HG03442 (cell line): ENCODE results near the gene ID2.

Source experiments
- ATAC-seq: cut with Tn5 transposase; IDR thresholded peaks from one replicate; pipeline ENCODE4 v1.9.1; 2021; ENCODE audit warnings: mild to moderate bottlenecking, moderate library complexity; ENCODE audit not compliant: unreplicated experiment

ID2 gene

DNA sequence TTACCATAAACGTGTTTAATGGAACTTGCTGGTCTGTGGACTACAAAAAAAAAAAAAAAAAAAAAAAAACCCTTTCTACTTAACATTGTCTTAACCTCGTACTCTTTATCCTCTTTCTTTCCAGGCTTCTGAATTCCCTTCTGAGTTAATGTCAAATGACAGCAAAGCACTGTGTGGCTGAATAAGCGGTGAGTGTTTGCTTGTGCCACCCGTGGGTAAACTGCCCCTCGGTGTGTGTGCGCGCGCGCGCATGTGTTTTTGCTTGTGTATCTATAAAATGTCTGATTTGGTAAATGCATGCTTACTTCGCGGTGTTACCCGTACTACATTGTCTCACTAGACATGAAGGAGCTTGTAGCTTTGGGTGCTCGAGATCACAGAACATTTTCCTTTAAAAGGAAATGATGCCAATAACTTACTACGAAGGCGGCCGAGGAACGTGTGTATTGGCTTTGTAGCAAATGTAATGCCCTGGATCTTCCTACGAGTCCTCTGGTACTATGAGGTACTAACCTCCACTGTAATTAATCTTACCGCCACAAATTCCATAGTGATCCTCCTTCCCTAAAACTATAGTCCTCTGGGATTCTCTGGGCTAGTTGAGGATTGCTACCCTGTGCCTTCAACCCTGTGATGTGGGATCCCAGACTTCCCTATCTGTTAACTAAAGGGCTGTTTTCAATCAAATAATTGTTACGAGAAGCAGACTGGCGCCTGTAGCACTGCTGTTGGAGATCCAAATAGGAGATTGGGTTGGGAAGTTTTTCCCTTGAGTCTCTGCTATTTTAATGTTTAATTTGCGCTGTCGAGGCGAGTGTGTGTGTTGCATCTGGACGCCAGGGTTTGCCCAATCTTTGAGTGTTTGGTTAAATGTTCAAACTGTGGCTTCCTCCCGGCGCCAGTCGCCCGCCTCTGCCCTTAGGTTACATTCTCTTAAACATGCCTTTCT, 1.1 kb downstream of the ID2 start:
- no peak for ATAC-seq

DNA sequence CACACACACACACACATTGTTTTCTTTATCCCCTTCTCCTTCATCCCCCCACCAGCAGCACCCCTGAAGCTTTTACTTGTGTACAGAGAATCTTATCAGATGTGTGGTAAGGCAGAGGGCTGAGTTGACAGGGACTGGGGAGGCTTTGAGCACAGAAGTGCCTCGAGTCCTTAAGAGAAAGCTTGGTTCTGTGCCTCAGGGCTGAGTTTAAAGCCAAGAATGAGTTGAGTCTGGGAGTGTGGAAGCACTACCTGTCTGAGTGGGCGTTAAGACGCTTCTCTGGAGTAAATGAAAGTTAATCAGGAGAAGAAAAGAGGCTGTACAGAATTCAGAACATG, 2.7 kb downstream of the ID2 start:
- no peak for ATAC-seq

DNA sequence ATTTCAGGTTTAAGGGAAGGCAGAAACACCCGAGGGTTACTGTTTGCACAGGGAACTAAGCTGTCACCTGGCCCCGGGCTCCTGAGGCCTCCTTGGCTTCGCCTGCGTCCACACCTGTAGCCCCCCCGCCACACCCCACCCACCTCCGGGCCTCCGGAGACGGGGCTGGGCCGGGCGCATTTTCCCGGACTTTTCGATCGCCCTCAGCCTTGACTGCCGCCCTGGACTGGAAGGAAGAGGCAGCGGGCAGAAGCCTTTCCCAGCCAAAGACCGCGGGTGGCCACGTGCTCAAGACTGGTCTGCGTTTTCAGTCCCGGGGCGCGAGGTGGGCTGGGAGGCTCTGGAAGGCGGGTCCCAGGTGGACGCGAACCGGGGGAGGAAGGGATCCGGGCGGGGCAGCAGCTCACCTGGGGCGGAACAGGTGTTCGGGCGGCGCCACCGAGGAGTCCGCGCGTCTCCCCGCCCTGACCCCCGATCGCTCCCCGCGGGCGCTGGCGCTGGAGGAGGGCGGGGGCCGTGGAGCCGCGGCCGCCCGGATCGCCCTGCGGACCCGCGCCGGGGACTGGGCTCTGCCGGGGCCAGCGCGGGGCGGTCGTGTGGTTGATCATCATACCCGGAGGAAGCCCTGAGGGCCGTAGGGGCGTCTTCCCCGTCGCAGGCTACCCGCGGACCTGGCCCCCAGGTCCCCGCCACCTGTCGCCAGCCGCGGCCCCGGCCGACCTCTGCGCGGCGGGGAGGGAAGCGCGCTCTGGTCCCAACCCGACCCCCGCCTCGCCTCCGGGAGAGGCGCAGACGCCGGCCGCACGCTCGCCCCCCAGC, 3.2 kb downstream of the ID2 start:
- ATAC-seq: no peak

DNA sequence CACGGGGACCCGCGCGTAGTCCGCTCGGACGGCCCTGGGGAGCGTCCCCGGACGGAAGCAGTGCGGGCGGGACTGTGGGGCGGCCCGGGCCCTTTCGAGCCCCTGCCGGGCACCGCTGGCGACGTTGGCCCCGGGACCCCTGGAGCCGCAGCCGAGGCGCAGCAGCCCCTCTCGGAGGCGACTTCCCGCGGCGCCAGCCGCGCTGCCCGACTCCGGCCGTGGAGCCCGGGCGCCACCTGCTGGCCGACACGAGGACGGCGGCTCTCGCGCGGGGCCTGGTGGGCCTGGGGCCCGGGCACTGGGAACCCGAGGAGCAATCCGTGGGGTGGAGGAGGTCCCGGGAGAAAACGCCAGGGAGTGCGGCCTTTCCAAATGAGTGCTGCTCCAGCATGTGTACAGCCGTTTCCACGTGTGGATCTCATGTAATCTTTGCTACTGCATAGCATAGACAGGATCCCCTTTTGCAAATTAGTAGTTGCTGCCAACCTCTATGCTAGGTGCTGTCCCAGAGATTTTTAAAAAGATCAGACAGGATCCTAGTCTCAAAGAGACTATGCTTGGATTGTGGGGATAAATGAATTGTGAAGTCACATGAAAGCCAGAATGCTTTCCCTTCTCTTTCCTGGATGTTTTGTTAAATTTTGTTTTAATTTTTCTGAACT, 4.0 kb downstream of the ID2 start:
- no peak for ATAC-seq

DNA sequence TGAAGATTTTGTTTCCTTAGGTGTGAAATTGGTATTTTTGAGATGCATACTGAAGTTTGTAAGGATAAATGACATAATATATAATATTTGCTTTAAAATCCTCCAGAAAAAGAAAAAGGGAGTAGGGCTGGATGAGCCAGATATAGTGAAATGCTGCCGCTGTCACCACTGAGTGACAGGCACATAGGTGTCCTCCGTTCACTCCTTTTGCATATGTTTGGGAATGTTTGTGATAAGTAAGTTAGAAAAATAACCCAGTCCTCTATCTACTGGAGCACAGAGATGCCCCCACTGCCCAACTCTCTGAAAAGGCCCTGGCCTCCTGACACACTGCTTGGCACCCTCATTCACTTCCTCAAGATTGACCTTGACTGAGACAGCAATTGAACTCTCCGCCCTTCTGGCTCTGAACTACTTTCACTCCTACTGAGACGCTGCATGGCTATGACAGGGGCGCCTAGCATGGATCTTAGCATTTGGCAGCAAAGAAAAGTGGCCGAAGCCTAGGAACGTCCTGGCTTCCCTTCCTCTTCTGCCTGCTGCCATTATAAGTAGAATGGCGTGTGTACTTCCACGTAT, 10.1 kb downstream of the ID2 start:
- no peak for ATAC-seq

DNA sequence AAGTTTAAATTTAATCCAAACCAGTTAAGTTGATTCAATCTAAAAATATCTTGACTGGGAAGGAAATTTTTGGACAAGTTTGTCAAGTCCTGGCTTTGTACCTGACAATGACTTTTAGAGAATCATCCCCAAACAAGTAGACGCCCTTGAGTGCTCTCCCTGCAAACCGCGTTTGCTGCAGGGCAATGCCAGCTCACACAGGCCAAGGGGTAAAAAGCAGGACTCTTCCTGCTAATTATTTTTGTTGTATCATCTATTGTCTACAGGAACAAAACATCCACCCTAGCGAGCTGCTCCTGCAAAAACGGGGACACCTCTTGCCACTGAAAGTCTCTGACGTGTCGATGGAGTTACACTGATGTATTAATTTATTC, 10.9 kb downstream of the ID2 start:
- no peak for ATAC-seq

DNA sequence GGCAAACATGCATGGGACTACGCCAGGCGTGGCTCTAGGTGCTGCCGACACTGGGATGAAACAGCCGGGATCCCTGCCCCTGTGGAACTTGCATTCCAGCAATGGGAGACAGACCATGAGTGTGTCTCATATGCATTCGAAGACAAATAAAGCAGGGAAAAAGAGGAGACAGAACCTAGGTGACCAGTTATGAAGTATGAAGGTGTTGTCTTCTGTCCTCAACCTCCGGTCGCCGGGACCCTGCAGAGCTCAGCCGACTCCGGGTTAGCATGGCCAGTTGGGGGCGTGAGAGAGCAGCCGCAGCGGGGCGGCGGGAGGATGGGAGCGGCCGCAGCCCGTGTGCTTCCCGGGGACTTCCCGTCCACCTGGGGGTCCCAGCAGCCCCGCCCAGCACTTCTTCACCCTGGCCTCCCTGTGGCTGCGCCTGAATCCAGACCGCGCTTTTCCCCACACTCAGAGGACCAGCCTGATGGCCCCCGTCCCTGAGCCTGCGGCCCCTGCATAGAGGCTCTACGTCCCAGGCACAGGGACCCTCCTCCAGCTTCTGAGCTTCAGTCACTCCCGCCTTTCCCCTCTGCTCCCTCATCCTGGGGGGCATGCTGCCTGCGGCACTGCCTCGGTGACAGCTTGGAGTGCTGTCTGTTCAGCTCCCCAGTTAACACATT, 11.4 kb downstream of the ID2 start:
- no peak for ATAC-seq

DNA sequence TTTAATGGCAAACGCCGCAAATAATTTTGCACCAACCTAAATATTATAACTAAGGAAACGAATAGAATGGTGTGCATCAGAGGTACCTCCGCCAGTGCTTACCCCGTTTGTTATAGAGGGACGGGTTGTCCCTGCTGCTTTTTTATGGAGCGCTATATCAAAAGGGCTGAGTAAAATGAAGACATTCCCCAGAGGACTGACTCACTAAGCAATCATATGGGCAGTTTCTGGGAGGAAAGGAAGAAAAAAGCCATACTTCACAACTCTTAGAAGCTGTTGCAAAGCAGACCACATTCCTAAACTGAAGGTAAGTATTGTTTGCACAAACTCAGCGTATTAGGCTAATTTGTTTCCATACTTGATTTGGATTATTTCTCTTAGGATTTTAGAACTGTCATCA, 12.9 kb downstream of the ID2 start:
- no peak for ATAC-seq

DNA sequence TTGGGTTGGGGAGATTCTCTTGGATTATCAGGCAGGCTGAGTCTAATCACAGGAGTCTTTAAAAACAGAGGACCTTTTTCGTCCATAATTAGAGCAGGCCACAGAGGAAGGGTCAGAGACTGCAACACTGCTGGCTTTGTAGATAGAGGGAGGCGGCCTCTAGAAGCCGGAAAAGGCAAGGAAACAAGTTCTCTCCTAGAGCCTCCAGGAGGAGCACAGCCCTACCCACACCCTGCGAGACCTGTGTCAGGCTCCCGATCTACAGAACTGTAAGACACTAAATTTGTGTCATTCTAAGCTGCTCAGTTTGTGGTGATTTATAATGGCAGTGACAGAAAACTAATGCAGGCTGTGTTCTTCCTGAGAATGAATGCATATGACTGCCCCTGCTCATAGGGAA, 15.3 kb downstream of the ID2 start:
- ATAC-seq: no peak

DNA sequence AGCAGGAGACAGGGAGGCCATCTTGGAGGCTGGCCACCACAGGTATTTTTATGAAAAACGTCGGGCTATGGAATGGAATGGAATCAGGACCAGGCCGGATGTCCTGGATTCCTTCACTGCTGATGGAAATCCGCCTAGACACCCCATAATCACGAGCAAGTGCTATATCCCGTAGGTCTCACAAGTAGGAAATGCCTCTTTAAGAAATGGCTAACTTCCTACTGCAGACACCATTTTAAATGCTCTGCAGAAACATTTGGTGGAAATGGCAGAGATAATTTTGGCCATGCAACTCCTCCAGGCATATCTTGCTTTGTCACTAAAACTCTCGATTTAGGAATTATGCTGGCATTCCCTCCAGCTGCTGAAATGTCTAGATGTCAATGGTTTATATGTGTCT, 18.0 kb downstream of the ID2 start:
- no peak for ATAC-seq

DNA sequence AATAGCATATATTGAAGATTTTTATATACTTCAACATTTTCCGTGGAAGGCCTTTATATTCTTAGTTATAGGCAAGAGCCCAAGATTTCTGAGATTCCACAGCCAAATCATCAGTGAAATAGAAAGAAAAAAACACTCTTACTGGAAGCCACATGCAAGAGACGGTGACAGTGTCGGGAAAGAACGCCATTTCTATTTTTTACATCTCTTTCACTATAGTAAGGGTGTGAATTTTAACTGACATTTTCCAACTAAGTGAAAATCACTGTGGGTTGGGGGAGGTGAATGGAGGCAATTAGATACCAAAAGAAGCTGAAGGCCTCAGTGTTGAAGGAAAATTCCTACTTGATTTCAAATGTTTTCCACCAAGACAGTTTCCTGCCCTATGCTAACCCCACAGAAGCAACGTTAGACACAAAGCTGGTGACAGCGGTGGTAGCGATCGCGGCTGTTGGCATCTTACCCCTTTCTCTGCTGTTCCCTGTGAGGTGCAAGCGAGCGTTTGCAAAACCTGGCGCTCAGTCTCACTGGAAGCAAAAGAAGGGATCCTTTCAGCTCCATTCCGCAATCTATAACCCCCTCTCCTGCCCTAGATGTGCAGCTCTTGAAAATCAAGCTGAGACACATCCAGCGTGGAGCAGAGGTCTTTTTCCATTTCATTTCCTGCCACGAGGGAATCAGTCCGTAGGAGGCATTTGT, 20.0 kb downstream of the ID2 start:
- ATAC-seq: no peak

DNA sequence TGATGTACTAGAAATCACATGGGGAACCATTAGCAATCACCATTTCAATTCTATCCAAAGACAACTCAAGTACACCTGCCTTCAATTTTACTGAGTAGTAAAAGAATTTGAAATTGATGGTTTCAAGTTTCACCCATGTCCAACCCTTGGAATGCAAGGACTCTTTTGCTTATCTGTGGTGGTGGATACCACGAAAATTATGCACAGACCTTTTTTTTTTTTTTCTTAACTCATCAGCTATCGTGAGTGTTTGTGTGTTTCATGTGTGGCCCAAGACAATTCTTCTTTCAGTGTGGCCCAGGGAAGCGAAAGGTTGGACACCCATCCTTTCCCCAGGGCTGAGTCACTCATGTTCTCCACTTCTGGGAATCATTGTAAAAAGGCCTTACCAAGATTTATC, 23.1 kb downstream of the ID2 start:
- ATAC-seq: no peak

DNA sequence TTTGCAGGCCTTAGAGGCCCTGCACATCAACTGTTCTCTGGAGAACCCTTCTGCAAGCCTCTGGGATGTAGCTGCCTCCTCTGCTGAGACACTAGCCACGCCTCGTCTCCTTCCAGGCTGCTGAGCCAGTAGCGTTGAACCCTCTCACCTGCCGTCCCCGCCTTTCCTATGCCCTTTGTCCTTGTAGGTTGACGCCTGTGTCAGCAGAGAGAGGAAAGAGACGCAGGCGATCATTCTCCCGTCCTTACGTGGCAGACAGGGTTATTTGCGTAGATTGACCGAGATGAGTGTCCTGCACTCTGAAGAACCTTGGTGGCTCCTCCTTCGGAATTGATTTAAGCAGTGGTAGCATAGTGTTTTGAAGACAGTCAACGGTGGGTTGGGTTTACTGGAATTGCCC, 27.8 kb downstream of the ID2 start:
- ATAC-seq: no peak

DNA sequence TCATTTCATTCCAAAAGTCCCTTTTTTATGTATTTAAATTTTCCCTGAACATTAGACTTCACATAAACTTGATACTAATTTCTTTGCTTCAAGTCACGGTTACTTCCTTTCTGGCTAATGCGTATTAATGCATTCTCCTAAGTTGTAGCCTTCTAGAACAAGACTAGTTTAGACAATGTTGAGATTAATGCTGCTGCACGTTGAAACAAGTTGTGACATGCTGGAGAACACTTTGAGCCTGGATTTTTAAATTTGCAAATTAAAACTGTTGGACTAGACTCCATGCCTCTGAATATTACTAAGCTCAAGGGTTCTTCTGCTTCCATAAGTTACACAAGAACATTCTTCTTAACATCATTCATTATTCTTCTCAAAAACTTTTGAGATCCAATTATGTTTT, 29.1 kb downstream of the ID2 start:
- no peak for ATAC-seq

DNA sequence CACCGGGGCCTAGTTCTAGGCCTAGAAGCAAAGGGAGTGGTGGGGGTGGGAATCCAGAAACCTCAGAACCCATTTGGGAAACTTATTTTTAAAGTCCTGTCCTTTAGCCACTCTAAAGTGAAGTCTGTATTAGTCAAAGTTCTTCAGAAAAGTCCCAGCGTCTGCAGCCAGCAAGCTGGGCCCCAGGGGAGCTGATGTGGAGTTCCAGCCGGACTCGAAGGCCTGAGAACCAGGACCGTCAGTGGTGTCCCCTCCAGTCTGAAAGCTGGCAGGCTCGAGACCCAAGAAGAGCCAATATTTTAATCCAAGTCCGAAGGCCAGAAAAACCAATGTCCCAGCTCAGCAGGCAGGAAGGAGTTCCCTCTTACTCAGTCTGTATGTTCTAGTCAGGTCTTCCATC, 32.4 kb downstream of the ID2 start:
- no peak for ATAC-seq

DNA sequence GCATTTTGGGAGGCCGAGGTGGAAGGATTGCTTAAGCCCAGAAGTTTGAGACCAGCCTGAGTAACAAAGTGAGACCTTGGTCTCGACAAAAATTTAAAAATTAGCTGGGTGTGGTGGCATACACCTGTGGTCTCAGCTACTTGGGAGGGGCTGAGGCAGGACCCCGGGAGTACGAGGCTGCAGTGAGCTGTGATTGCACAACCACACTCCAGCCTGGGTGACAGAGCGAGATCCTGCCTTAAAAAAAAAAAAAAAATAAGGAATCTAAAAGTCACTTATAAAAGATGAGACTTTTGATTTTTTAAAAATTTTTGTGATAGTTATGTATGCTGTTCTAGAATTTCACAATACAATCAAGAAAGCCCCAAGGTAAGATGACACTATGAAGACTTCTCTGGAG, 33.1 kb downstream of the ID2 start:
- ATAC-seq: no peak

DNA sequence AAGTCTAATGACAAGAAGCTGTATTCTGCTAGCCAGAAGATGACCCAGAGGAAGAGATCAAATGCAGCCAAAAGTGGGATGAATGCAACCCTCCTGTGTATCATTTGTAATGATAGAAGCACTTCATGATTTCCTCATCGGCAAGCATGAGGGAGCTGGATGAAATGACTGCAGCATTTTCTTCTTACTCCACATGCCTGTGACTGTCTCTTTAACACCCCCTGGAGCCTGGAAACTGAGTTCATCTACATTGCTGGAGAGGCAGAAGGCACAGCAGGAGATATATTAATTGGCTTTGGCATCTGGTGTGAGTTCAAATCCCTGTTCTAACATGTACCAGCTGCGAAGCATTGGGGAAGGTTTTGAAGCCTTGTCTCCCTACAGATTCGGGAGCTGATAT, 37.7 kb downstream of the ID2 start:
- no peak for ATAC-seq

DNA sequence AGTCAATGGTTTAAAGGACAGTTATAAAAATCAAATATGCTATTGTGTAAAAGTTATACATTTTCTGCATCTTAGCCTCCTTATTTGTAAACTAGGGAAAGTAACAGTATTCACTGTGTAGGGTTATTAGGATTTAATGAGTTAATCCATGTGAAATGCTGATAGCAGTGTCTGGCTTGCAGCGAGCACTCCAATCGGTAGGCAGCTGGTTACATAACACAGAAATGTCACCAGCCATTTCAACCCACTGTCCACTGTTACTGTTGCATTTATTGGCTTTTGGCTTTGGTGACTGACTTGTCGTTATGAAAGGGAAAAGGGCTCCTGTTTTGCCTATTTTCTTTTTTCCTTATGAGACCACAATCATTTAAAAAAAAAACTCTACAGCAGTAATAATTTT, 38.9 kb downstream of the ID2 start:
- ATAC-seq: no peak

DNA sequence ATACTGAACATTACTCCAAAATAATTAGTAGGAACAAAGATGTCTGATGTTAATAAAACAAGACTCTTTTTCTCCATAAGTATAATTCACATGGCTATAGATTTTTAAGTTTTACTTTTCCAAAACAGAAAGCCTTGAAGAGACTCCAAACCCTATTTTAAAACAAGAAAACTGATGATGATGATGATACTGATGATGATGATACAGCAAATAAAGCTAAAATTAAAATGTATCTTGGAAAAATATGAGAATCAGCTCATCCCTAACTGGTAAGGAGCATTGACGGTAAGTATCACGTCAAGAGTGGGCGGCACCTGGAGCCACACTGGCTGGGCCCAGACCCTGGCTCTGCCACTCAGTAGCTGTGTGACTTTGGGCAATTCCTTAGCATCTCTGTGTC, 39.6 kb downstream of the ID2 start:
- ATAC-seq: no peak

DNA sequence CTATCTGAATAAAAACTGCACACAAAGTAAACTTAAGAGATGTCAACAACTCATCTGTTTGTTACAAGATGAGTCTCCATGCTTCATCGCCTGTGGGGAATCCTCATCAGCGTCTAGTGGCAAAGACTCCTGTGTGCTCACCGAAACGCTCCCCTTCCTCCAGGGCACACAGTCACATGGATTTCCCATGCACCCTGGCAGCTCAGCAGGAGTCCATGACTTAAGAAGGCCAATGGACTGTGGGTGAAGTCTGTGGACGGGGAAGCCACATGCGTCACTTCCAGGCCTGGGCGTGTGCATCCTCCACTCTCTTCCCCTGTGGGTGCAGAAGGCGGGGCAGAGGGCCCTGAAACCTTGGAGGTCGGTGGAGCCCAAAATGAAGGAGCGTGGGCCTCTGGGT, 41.1 kb downstream of the ID2 start:
- no peak for ATAC-seq
